Panc1 (cell line): ENCODE data around the gene CBX8.

Source experiments
- CTCF ChIP-seq: fragments of 450-650 bp; IDR thresholded peaks from 2 replicates; pipeline ENCODE4 v1.5.1; 2017; ENCODE audit warnings: mild to moderate bottlenecking
- POLR2AphosphoS5 ChIP-seq: IDR thresholded peaks from 2 replicates; pipeline ENCODE4 v1.6.1; 2012; ENCODE audit warnings: mild to moderate bottlenecking, low read depth, low read length, moderate library complexity
- TCF7L2 ChIP-seq: IDR thresholded peaks from 2 replicates; pipeline ENCODE4 v1.6.1; 2011; ENCODE audit warnings: mild to moderate bottlenecking, low read depth, low read length, inconsistent platforms

- TF ChIP-seq POLR2AphosphoS5, result no peak
- TF ChIP-seq CTCF, result no peak
- TF ChIP-seq TCF7L2, result no peak
Observed at GRCh38 chr17:79797492-79798298, 818 bp upstream of the CBX8 start.
